Urinary bladder (tissue), 4 donors: ENCODE results near the gene EPS8. TPM values are rescaled to one million over a fixed set of nuclear protein-coding genes. Genes with fewer than 3 reads are reported as not detected.

Source experiments
- DNase-seq: peaks from one replicate; pipeline ENCODE4 v3.0.0-alpha.2; 2015; ENCODE audit errors: extremely low spot score
- H3K27ac ChIP-seq: one replicate; pipeline ENCODE4 v1.5.1; 2013; ENCODE audit warnings: low read depth, mild to moderate bottlenecking, moderate library complexity
- H3K36me3 ChIP-seq: one replicate; pipeline ENCODE4 v1.6.1; 2013; ENCODE audit warnings: mild to moderate bottlenecking, moderate library complexity; ENCODE audit not compliant: insufficient read depth
- H3K4me1 ChIP-seq: one replicate; pipeline ENCODE4 v1.6.1; 2013; ENCODE audit warnings: mild to moderate bottlenecking, moderate library complexity; ENCODE audit not compliant: insufficient read depth
- H3K4me3 ChIP-seq: one replicate; pipeline ENCODE4 v1.5.1; 2013; ENCODE audit warnings: low read depth, low read length
- WGBS: extraction: QIAGEN DNeasy Blood & Tissue Kit; methylation state at CpG from one replicate; pipeline ENCODE4 v1.1.7; 2013; 5-methylcytosine and 5-hydroxymethylcytosine counted together
- polyA plus RNA-seq: library from polyadenylated mRNA; stranded (reverse); fragments of 200-250 nt; gene quantifications from one replicate; pipeline ENCODE4 v1.2.3, GENCODE V29; 2013
- total RNA-seq: library from RNA; depleted of rRNA; stranded (reverse); fragments of >200 nt; gene quantifications from one replicate; pipeline ENCODE4 v1.2.3, GENCODE V29; 2014
- donor health status: healthy with polysubstance abuse.
- donor health status: healthy.

EPS8 gene
- total and polyA plus RNA-seq, 2 donors, result 68.9 to 133 TPM

DNA sequence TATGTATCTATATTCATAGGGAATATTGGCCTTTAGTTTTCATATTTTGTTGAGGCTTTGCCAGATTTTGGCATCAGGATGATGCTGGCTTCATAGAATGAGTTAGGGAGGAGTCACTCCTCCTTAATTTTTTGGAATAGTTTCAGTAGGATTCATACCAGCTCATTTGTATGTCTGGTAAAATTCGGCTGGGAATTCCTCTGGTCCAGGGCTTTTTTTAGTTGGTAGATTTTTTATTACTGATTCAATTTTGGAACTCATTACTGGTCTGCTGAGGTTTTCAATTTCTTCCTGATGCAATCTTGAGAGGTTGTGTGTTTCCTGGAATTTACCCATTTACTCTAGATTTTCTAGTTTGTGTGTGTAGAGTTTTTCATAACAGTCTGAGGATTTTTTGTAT is 175.2 kb downstream of the EPS8 start:
- no peak overlapping the region for H3K27ac ChIP-seq

DNA sequence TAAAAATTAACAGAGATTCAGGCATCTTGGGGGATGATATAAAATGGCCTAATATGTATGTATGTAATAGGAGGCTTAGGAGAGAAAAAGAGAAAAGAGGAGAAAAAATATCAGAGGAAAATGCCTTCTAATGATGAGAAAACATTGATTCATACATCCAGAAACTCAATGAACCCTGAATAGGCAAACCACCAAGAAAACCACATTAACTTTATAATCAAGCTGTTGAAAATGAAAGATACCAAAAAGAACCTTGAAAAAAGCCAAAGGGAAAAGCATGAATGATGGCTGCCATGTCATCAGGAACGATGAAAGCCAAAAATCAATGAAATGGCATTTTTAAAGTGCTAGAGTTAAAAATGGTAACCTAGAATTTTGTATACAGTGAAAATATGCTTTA is 180.2 kb downstream of the EPS8 start:
- H3K4me3 ChIP-seq, result no peak overlapping the region
- 97% methylated on average over 1 of the region's 1 CpG for WGBS
- no peaks in the 10 kb centered on the region for H3K4me1 ChIP-seq
- H3K27ac ChIP-seq, result no peak overlapping the region
- no peaks in the 10 kb centered on the region for H3K36me3 ChIP-seq
- DNase-seq, result no peak

More for the DNA sequence above, 175.2 kb downstream of the EPS8 start:
- WGBS, result 64% methylated on average over 1 of the region's 1 CpG
- no peak for DNase-seq
- no peaks in the 10 kb centered on the region for H3K4me1 ChIP-seq
- no peak overlapping the region for H3K4me3 ChIP-seq
- no peaks in the 10 kb centered on the region for H3K36me3 ChIP-seq

DNA sequence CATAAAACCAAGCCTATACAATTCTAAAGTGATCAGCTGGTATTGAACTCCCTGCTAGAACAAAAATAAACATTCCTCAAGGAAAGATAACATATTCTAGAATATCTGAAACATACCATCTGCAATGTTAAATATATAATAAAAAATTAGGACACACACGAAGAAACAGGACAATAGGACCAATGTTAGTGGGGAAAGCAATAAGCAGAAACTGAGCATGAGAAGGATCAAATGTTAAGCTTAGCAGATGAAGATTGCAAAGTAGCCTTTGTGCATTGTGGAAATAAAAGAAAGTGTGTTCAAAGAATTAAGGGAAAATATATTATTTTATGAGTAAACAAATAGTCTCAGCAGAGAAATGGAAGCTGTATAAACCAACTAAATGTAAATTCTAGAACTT is 180.8 kb downstream of the EPS8 start:
- Histone ChIP-seq H3K36me3 (no peaks in the 10 kb centered on the region), H3K4me3 (no peak overlapping the region), H3K4me1 (no peaks in the 10 kb centered on the region), H3K27ac (no peak overlapping the region)
- no peak for DNase-seq
- WGBS, result 61% methylated on average over 1 of the region's 1 CpG

DNA sequence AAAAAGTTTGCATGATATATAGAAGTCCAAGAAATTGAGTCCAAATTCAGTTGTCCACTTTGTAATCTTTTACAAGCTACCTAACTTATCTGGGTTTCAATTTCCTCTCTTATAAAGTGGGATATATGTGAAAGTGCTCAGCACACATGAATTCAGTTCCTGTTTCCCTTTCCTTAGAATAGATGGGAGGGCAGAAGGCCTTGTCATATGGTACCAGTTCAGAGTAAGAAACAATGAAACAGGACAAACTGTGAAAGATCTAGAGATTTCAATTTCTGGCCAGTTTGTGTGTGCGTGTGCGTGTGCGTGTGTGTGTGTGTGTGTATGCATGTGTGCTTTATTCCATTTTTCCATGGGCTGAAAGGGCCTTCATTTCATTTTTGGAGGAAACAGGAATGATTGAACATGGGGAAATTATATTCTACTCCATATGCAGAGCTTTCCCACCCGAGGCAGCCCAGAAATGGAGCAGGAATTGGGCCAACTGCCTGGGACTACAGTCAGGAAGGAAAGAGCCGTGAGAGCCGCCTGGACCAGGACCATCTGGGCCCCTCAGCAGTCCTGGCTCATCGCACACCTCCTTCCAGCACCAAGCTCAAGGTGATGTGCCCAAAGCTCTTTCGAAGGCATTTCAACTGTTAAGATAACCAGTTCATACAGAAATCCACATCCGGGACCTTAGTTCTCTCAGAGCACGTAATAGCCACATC is 183.2 kb downstream of the EPS8 start:
- H3K4me1 ChIP-seq, result no peaks in the 10 kb centered on the region
- 86% methylated on average over 10 of the region's 10 CpGs for WGBS
- no peak overlapping the region for H3K4me3 ChIP-seq
- DNase-seq, result no peak
- H3K36me3 ChIP-seq, result no peaks in the 10 kb centered on the region
- H3K27ac ChIP-seq, result no peak overlapping the region

DNA sequence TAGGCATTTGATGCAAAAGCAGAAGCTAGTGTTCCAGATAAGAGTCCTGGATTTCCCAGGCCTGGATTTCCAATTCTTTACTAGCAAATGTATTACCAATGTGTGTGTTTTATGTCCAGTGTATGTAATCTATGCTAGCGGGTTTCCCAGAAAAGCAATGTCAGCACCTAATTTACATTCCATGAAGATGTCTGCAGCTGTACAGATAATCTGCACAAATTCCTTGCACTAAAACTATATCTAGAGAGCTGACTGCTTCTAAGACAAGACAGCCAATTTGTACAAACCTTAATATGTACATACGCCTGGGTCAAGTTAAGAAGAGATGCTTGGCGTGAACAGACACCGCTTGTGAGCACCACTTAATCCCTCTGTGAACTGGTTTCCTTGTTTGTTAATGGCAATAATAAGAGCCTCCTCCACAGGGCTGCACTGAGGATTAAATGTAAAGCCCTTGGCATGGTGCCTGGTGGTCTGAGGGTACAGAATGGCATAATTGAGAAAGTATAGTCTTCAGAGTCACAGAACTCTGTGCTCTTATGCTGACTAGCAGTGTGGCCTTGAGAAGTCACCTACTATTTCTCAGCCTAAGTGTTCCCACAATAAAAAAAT is 185.6 kb downstream of the EPS8 start:
- 64% methylated on average over 4 of the region's 4 CpGs for WGBS
- H3K36me3 ChIP-seq, result no peaks in the 10 kb centered on the region
- no peak overlapping the region for H3K4me3 ChIP-seq
- H3K4me1 ChIP-seq, result no peaks in the 10 kb centered on the region
- DNase-seq, result no peak
- no peak overlapping the region for H3K27ac ChIP-seq

DNA sequence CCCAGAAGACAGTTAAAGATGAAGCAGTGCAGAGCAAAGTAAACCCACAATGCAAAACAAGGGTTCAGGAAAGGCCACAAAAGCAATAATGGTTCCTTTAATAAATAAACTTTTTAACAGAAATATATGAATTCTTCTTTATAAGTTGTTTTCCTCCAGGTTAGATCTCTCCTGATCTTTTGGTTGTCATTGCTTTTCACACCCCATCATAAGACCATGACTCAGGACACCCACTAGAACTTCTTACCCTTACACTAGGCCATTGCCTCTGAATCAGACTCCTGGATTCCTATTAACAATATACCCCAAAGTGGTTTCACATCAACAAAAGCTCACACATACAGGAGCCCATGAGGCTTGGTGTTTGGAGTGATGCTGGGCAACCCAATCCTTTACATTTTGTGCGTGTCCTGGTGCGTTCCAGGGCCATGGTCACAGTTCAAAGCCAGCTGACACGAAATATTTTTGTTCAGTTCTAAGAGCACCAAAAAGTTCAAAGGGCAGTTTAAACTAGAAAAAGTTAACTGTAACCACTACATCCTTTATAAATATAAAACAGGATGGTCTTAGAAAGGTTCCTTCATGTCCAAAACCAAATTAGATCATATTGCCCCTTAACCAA is 187.0 kb downstream of the EPS8 start:
- WGBS, result 93% methylated on average over 3 of the region's 3 CpGs
- H3K4me1 ChIP-seq, result no peaks in the 10 kb centered on the region
- H3K27ac ChIP-seq, result no peak overlapping the region
- no peaks in the 10 kb centered on the region for H3K36me3 ChIP-seq
- DNase-seq, result no peak
- no peak overlapping the region for H3K4me3 ChIP-seq

DNA sequence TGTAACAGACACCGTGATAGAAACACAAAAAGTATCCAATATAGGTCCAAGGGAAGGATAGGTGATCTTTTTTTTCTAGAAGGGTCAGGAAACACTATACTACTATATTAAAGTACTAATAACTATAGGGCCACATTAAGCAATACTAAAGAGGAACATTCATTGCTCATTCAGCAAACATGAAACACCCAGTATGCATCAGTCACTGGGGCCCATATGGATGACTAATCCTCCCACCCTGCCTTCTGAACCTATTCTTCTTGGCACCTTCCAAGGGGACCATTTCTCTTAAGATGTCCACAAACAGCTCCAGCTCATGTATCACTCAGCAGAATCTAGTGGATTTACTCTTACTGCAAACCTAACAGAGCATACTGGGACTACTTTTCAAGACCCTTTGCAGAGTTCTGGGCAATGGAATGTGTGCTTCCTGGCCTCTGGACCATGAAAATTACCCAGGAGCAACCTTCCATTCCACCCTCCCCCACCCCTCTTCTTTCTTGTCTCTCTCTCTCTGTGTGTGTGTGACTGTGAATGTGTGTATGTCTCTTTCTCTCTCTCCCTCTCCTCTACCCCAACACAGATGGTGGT is 187.9 kb downstream of the EPS8 start:
- H3K36me3 ChIP-seq, result no peaks in the 10 kb centered on the region
- H3K4me1 ChIP-seq, result no peaks in the 10 kb centered on the region
- no peak overlapping the region for H3K4me3 ChIP-seq
- 95% methylated on average over 1 of the region's 1 CpG for WGBS
- DNase-seq, result no peak
- H3K27ac ChIP-seq, result no peak overlapping the region

DNA sequence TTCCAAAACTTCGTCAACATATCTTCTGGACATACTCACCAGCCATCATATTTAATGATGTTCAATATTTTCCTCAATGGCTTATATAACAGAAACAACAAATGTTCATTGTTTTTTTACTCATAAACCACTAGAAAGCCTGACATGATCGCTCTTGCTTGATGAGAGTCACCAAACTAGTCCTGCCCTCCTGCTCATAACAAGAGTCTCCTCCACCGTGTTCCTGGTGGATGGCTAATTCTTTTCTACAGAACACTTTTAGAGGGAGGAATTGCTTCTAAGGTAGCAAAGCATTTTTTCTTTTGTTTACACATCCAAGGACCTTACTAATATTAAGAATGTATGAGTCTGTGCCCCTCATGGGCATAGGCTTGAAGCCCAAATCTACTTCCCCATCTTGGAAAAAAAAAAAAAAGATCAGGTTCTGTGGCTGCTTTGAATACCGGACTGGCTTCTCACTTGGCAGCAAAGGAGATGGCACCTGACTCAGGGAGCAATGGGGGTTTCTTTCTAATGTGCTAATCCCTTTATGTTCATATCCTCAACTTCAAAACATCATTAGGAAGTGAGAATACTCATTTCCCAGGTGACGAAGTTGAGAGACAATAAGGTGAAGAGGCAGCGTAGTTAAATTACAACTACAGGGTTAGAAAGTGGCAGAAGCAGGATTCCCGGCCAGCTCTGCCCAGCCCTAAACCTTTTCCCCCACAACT is 188.8 kb downstream of the EPS8 start:
- Histone ChIP-seq H3K4me3 (no peak overlapping the region), H3K27ac (no peak overlapping the region), H3K4me1 (no peaks in the 10 kb centered on the region), H3K36me3 (no peaks in the 10 kb centered on the region)
- 84% methylated on average over 7 of the region's 7 CpGs for WGBS
- no peak for DNase-seq

DNA sequence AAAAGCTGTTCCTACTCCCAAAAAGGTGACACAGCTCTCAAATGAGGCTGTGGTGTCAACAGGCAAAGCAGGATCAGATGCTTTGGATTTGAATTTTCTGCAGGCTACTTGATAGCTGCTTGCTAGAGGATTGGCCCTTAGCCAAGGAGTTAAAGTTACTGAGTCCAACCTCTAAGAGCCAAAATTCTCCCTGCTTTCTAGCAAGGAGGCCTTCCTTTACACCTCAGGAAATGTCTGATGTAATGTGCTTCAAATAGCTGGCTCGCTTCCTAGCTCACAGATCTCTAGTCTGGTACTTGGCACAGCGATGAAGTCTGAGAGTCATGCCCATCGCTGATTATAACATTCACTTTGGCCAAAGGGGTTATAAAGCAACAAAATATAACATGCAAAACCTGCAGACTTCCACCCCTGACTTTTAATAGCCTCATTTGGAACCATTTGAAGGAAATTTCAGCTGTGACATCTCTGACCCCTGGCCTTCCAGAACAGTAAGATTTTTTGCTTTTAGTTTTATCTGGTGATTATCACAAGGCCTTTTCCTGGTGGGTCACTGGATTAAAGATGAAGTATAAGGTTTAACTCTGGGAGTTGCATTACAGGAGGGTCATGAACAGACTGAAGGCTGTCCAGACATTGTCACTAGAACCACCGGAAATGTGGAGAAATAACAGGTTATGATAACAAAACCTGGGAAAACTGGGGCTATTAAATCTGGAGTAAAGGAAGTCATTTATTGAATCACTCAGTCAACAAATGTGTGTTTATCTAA is 189.7 kb downstream of the EPS8 start:
- Histone ChIP-seq H3K4me3 (no peak overlapping the region), H3K36me3 (no peaks in the 10 kb centered on the region)
- DNase-seq, result peak; percentile 15

DNA sequence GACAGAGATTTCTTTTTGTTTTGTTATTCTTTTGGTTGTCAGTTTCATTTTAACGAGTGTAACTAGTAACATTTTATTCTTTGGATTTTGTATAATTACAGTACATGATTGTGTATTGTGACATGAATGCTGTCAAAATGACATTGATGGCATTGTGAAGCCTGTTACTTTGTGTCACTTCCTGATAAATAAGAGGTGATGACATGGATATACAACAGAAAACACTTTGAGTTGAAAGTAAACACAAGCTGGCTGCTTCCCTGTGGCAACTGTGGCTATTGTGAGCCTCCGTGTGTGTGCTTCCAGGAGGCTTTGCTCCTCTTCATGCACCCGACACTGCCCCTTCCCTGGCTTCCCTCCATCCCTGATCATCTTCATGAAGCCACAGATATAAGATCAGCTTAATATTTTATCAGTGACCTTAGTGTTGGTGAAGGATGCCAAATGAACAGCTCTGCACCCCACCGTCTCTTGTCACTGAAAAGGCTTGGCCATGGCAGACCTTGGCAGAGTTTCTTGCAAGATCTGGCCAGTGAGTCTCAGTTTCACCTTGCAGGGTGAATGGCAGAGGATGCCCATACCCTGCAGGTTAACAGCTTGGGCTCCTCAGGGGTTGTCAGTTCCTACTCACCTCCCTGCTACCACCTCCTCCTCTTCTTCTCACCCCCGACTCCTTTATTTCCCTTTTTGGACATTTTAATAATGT is 191.9 kb downstream of the EPS8 start:
- no peak for DNase-seq
- Histone ChIP-seq H3K4me3 (no peak overlapping the region), H3K27ac (no peak overlapping the region), H3K36me3 (no peaks in the 10 kb centered on the region), H3K4me1 (no peaks in the 10 kb centered on the region)
- 77% methylated on average over 5 of the region's 5 CpGs for WGBS

More for the DNA sequence above, 189.7 kb downstream of the EPS8 start:
- H3K4me1 ChIP-seq, result no peaks in the 10 kb centered on the region
- WGBS, result 46% methylated on average over 4 of the region's 4 CpGs
- no peak overlapping the region for H3K27ac ChIP-seq

DNA sequence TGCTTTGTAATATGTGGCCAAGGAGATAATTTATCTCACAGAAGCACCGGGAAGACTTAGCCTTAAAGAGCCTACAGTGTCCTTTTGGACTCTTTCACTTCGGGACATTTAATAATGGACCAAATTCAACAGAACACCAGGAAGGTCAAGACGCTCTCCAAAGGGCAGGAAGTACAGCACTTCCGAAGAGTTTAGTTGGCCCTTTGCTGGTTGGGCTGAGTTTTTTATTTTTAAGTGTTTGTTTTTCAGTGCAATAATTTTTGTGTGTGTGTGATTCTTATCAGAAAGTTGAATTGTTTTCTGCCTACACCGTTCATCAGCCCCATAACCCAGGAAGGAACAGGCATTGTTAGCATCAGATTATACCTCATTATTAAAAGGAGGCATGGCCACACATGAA is 193.0 kb downstream of the EPS8 start:
- no peak for DNase-seq
- Histone ChIP-seq H3K27ac (no peak overlapping the region), H3K4me1 (no peaks in the 10 kb centered on the region), H3K36me3 (no peaks in the 10 kb centered on the region), H3K4me3 (no peak overlapping the region)
- WGBS, result 60% methylated on average over 5 of the region's 5 CpGs

DNA sequence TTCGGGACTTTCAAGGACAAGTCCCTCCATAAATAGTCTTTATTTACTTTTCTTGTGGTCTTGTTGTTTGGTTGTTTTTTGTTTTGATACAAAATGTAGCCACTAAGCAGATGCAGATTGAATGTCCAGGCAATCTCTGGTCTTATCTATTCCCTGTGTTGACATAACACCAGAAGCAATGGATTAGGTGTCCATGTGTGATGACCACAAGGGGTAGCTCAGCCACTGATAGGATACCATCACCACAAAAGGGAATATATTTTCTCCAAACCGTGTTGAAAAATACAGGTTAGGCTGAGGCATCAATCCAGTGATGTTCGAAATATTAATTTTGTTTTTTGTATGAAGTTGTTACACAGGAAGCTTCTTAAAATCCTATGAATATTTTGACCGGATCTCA is 196.3 kb downstream of the EPS8 start:
- Histone ChIP-seq H3K4me3 (no peak overlapping the region), H3K4me1 (no peaks in the 10 kb centered on the region), H3K36me3 (no peaks in the 10 kb centered on the region), H3K27ac (no peak overlapping the region)
- no peak for DNase-seq
- WGBS, result 76% methylated on average over 4 of the region's 4 CpGs
